ENCODE data around the gene MYOC. TPM values are rescaled to one million over a fixed set of nuclear protein-coding genes. Genes with fewer than 3 reads are reported as not detected.
"Not testable (repeated sequence)": the region's sequence is repeated elsewhere in the genome, so short reads cannot be mapped to it uniquely, and the experiment has no call there.

MYOC gene
- not detected in 2 replicates for total RNA-seq (2014; rRNA removed; shearing (Covaris generic))

DNA sequence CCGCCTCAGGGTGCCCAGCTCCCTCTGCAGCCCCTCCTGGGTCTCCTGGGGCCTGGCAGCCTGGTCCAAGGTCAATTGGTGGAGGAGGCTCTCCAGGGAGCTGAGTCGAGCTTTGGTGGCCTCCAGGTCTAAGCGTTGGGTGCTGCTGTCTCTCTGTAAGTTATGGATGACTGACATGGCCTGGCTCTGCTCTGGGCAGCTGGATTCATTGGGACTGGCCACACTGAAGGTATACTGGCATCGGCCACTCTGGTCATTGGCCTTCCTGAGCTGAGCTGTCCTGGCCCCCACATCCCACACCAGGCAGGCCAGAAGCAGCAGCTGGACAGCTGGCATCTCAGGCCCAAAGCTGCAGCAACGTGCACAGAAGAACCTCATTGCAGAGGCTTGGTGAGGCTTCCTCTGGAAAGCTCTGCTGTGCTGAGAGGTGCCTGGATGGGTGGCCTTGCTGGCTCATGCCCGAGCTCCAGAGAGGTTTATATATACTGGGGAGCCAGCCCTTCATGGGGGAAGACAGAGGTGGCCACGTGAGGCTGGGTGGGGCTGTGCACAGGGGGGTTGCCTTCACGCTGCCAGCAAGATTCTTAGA lies at the start of gene MYOC:
MYOC (minus strand) TSS at position 455 of the 589 bp plus-strand sequence; CDS start at position 378, 77 bp downstream.
- DNase-seq (ENCODE audit: low spot score), result no peak

DNA sequence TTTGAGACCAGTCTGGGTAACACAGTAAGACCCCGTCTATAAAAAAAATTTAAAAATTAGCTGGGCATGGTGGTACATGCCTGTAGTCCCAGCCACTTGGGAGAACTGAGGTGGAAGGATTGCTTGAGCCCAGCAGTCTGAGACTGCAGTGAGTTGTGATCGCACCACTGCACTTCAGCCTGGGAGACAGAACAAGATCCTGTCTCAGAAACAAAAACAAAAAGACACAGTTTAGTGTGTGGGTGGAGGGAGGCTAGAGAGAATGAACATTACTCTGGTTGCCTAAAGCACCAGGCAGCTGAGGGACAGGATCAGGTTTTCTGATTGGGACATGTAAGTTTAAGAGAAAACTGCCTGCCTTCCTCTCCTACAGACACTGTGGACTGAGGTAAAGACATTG lies 47.0 kb upstream of the MYOC start:
- no peak for DNase-seq (ENCODE audit: low spot score)

DNA sequence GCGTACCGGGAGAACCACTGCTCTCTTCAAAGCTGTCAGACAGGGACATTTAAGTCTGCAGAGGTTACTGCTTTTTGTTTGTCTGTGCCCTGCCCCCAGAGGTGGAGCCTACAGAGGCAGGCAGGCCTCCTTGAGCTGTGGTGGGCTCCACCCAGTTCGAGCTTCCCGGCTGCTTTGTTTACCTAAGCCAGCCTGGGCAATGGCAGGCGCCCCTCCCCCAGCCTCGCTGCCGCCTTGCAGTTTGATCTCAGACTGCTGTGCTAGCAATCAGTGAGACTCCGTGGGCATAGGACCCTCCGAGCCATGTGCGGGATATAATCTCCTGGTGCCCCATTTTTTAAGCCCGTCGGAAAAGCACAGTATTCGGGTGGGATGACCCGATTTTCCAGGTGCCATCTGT lies 43.3 kb upstream of the MYOC start:
- not testable (repeated sequence) for DNase-seq (ENCODE audit: low spot score)

DNA sequence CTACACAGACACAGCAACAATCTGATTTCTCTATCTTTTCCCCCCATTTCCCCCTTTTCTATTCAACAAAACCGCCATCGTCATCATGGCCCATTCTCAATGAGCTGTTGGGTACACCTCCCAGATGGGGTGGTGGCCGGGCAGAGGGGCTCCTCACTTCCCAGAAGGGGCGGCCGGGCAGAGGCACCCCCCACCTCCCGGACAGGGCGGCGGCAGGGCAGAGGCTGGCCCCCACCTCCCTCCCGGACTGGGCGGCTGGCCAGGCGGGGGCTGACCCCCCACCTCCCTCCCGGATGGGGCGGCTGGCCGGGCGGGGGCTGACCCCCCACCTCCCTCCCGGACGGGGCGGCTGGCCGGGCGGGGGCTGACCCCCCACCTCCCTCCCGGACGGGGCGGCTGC lies 41.1 kb upstream of the MYOC start:
- not testable (repeated sequence) for DNase-seq (ENCODE audit: low spot score)

DNA sequence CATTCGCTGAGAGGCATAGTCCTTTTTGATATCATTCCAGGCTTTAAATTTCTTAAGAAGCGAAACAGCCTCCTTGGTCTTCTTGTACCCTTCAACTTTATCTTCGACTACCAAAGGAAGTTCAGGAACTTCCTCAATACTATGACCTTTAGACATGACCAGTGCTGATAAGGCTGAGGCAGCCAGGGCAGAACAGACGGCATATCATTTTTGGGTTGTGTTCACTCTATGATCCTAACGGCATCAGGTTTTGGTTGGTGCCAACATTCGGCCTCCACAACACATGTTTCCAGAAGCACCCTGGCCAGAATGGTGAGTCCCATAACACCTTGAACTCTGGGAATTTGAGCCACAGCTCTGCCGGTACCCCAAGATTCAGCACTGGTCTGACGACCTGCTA lies 31.4 kb upstream of the MYOC start:
- no peak for DNase-seq (ENCODE audit: low spot score)

DNA sequence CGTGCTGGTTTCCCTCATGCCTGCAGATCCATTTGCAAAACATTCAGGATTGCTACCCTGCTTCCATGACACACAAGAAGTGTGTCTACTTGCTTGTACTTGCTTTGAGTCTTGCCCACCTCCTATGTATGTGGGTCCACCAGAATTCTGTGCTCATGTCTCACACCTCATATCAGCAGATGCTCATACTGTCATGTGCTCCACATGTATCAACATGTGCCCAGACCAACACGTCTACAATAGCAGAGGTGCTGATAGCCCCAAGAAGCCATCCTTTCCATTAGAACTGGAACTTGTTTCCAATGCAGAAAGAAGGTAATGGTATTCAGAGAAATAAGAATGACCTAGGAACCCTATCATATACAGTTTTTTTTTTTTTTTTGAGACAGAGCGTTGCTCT lies 27.9 kb upstream of the MYOC start:
- no peak for DNase-seq (ENCODE audit: low spot score)

DNA sequence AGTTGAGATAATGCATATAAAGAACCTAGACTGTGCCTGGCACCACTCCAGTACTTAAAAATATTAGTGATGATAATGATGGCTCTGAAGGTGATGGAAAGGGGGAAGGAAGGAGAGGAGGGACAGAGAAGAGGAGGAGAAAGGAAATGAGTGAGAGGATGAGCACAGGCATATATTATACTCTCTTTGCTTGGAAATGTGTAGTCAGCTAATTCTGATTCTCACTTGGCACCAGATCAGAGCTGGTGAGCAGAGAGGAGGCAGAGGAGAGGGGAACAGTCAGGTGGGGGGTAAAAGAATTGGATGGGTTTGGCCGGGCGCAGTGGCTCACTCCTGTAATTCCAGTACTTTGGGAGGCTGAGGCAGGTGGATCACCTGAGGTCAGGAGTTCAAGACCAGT lies 24.3 kb upstream of the MYOC start:
- no peak for DNase-seq (ENCODE audit: low spot score)

DNA sequence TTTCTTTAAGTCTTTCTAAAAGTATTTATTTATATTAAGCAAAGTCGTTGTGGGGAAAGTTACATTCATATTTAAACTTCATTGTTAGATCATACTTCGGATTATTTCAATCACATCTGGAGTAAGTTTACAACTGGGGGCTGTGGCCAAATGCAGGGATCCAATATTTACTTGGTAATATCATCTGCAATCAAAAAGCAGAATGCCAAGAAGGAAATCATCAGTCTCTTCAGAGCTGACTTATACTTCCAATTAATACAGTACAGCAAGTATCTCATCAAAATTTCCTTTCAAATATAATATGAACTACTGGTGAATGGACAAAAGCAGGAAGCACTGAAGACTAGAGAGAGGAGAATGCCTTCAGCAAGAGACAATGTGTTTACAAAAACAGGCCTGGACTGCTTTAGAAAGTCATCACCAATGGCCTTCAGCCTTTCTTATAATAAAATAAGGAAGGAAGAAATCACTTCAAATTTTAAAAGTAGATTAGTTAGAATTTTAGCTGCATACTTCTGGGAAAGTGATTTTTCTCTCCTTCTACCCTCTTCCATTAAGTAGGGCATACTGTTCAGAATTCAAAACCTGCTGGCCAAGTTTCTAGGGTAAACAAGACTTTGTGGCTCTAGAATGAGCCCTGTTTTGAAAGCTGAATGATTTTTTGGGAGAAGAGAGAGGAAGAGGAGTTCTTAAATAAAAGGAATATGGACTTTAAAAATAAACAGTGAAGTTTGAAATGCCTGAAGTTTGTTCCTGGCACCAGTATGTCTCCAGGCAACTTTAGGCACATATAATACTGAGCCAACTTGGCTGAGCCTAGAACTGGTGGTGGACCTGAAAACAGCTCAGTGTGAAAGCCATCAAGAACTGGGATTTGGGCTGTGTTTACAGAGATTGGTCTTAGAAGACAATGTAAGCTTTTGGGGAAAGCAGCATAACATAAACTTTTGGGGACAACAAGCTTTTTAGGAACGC lies 22.2 kb upstream of the MYOC start:
- DNase-seq (ENCODE audit: low spot score), result no peak

DNA sequence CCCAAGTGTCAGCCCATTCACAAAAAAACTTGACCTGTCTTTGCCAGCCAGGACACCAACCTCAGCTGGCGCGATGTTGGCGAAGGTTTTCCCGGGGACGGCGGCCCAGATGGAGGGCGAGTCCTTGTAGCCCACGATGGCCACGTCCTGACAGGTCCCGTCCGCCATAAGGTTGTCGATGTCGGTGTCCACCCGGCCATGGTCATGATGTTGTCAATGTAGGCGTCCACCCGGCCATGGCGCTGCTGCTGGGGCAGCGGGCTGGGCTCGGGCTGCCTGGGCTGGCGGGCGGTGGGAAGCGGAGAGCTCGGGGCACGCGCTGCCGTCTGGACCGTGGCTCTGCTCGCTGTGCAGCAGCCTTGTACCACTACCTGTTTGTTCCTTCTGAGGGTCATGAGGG lies 18.3 kb upstream of the MYOC start:
- DNase-seq (ENCODE audit: low spot score), result no peak

DNA sequence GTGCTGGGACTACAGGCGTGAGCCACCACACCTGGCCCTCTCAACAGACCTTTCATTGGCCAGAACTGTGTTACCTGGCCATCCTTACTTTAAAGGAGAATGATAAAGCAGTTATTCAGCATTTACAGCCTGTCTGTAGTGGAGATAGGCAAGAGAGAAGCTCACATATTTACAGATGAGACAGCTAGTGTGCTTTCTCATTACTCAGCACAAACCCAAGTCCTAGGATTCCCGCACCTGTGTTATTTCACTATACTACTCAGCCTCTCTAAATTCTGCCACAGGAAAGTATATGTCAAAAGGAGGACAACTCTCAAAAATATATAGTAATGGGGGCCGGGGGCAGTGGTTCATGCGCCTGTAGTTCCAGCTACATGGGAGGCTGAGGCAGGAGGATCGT lies 15.9 kb upstream of the MYOC start:
- DNase-seq (ENCODE audit: low spot score), result no peak

DNA sequence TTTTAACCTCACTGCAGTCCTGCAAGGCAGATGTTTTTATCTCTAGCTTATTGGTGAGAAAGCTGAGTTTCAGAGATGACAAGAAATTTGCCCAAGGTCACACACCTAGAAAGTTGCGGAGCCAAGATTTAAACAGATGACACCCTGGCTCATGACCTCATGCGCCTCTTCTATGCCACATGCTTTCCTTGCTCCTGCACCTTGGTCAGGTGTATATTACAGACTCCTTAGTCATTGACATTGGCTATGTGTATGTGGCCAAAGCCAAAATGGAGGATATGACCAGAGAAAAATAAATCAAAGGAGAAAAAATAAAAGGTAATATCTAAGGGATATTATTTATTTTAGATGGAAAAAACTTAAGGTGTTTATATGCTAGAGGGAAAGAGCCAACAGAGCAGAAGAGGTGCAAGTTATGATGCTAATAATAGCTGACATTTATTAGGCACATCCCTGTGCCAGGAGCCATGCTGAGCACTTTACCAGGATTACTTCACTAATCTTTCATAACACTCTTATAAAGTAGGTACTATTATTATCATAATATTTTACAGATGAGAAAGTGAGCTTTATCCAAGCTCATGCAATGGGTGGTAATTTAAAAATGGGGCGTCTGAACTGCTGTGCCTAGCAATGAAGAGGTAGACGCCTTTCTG lies 13.8 kb upstream of the MYOC start:
- no peak for DNase-seq (ENCODE audit: low spot score)

DNA sequence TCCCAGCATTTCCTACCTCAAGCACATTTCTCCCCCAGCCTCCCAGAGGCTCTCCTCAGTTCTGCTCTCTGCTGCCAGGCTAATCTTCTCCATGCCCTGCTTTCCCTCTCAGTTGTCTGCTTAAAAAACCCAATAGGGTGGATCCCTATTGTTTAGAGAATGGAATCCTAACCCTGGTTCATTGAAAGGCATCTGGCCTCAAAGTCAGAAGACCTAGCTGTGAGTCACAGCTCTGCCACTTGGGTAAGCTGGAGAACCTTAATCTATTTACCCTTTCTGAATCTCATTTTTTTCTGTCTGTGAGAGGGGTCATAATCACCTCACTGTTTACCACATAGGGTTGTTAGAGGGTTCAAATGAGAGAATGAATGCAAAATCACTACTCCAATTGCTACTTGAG lies 12.5 kb upstream of the MYOC start:
- DNase-seq (ENCODE audit: low spot score), result no peak

DNA sequence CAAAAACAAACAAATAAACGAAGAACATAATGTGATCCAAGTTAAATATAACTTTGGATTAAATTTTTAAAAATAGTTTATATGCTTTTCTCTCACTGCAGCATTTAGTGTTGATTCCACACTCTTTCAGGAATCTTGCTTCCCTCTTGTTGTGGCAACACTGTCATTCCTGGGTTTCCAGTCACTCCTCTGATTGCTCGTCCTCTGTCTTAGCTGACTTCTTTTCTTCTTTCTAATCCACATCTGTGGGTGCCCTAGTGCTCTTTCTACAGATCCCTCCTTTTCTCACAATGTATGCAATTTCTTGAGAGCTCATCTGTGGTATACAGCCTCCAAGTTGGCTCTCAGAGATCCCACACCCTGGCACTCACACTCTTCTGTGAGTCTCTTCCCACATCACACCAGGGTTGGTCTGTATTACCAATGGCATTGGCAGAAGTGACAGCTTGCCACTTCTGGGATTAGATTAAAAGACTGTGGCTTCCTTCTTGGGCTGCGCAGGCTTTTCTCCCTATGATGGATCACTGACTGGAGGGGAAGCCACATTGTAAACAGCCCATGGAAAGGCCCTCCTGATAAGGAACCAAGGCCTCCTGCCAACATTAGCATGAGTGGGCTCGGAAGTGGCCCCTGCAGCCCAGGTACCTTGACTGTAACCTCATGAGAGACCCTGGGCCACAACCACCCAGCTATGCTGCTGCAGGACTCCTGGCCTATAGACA lies 11.5 kb upstream of the MYOC start:
- no peak for DNase-seq (ENCODE audit: low spot score)

DNA sequence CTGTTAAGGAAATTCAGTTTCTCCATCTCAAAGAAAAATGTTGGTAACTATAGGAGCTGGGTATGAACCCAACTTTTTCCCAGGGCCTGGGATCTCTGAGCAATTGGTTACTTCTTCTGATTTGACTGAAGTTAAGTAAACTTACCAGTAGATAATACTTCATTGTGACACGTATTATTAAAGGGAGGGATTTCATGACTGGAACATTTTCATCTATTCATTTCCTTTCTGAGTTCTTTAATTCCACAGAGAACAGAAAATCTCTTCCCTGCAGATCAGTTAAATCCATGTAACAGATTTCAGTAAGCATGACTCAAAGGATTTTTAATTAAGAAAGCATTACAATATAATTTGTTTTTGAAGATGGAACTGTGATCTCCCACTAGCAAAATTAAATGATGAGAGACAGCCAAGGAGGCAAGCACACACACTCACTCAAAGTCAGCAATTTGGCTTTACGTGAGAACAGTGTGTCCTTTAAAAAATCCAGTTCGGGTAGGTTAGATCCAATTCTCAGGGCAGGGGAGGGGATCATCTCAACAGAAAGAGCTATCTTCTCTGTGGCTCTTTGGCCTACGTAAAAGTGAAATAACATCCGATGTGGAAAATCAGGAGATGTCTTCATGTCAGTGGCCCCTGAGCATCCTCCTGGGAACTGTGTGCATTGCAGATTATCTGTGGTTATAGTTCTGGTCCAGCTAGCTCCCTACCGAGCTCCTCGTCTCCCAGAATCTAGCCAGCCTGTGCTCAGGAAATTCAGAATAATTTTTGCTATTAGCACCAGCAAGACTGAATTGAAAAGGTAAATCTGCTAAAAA lies 10.8 kb upstream of the MYOC start:
- DNase-seq (ENCODE audit: low spot score), result no peak

DNA sequence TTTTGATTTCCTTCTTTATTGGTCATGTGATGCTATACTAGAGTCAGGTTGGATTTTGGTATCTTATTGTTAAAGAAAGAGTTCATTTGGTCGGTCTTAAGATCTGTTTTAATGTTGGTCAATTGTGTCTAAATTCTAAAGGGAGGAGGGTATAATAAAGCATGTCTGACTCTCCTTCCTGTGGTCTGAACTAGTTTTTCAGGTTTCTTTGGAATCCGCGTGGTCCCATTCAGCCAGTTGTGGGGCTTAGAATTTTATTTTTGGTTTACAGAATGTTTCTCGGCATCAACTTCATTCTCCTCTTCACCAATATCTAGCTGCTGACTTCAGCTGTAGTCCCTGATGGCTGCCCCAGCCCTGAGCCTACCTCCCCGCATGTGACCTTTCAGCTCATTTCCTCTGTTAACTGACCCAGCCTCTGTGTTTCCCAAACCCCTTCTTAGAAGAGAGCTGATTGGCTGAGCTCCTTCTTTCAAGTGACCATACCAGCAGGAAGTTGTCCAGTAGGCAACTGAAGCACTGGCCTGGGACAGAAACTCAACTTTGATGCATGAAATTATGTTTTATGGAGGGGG lies 8.7 kb upstream of the MYOC start:
- no peak for DNase-seq (ENCODE audit: low spot score)

DNA sequence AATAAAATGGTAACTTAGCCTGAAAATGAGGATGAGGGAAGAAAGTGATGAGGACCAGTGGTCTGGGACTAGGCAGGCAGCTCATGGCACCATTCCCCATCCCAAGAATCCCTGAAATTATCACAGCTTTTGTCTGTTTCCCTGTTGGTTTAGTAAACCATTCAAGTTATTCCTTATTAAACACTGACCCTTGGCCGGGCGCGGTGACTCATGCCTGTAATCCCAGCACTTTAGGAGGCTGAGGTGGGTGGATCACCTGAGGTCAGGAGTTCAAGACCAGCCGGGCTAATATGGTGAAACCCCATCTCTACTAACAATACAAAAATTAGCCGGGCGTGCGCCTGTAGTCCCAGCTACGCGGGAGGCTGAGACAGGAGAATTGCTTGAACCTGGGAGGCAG lies 3.7 kb upstream of the MYOC start:
- DNase-seq (ENCODE audit: low spot score), result not testable (repeated sequence)

DNA sequence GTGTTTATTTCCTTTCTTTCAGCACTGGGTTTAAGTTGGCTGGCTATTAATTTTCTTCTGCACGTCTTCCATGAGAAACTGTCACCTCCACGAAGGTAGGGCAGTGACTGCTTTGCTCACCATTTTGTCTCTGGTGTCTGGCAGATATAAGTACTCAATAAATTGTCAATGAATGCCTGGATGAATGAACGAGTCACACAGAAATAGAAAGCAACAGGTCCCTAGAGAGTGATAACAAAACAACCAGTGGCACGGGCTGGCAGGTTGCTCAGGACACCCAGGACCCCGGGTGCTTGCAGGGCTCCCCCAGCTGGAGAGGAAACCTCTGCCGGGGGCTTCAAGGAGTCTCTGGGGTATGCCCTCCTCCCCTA lies 3.2 kb upstream of the MYOC start:
- no peak for DNase-seq (ENCODE audit: low spot score)

DNA sequence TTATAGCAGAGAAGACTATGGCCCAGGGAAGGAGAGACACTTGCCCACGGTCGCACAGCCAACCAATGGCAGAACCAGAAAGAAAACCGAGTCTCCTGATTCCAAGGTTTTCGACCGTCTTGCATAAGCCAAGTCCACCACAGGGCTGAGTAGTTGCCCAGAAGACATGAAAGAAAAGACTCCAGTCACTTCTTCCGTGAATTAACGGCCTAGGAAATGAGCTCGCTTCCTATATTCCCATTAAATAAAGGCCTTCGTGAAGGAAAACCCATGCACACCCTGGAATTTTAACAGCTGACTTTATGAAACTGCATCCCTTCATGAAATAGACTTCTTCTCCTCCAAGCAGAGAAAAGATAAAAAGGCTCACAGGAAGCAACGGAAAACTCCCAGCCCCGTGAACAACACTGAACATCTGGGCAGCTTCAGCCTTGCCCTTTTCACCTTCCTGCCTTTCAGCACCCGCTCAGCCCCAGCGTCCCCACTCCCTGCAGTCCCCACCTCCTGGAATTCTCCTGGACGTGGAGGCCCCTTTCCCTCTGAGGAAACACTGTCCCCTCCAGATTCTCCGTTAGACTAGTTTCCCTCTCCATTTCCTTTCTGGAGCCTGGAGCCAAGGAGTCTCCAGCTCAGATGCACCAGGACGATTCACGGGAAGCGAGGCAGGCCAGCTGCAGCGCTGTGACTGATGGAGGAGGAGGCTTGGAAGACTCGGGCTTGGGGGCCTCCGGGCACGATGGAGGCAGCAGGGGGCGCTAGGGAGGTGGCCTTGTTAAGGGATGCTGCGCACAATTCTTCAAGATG lies 2.7 kb upstream of the MYOC start:
- peak; percentile 44 for DNase-seq (ENCODE audit: low spot score)

DNA sequence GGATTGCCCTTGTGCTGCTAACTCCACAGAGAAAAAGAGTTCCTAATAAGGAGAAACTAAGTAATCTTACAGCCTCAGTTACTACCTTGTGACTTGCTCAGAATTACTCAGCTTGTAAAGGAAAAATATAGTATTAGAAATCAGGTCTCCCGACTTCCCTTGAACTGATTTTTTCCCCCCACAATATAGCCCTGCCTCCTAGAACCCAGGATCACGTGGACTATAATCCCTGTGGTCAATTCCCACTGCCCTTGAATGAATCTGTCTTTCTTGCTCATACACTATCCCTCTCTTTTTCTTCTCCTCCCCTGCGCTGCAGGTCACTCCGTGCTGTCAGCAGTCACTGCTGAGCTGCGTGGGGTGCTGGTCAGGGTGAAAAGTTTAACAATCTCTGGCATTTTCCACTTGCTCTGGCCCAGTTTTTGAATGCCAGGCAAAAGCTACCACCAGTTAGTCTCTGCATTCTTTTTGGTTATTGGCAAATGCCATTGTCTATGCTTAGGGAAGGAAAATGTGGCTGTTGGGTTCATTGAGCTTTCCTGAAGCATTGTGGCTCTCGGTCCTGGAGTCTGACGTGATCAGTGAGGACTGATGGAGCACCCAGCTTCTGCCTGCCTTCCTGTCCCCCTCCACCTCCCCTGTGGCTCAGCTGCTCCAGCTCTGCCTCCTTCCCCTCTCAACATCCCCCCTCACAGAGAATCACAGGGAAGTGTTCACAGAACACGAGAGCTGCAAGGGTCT lies 1.9 kb upstream of the MYOC start:
- DNase-seq (ENCODE audit: low spot score), result no peak

Measured in H4 (cell line).